SK-N-MC (cell line): ENCODE results near the gene SNCA.

Experiments
- EZH2 ChIP-seq: fragments of 200-600 bp; sonication (generic); IDR thresholded peaks from one replicate; pipeline ENCODE4 v1.6.1; 2017; ENCODE audit warnings: antibody characterized with exemption
- FOXP2 ChIP-seq: optimal IDR thresholded peaks from 2 replicates; pipeline ENCODE3; 2011; ENCODE audit warnings: mild to moderate bottlenecking, moderate library complexity; ENCODE audit not compliant: insufficient read depth; ENCODE audit errors: extremely low read length, control extremely low read depth
- POLR2AphosphoS5 ChIP-seq: IDR thresholded peaks from 2 replicates; pipeline ENCODE4 v1.6.1; 2012; ENCODE audit warnings: mild to moderate bottlenecking, low read depth, low read length, borderline replicate concordance

- TF ChIP-seq EZH2 = no peak
- no peak for TF ChIP-seq POLR2AphosphoS5
- TF ChIP-seq FOXP2 = no peak
Measured at GRCh38 chr4:89860971-89861370, 24.0 kb upstream of the SNCA start.
